ENCODE results near the gene OCA2. TPM values are rescaled to one million over a fixed set of nuclear protein-coding genes. Genes with fewer than 3 reads are reported as not detected.

Gene OCA2
- total and polyA plus RNA-seq, 7 donors, result 0.36 to 0.41 TPM; not detected in 5

GRCh38 chr15:27983496-27983895, 115.6 kb downstream of the OCA2 start:
- no peak overlapping the region for H3K27ac ChIP-seq
- no peaks in the 10 kb centered on the region for H3K4me1 ChIP-seq
- H3K36me3 ChIP-seq, result no peaks in the 10 kb centered on the region
- 91 to 95% methylated on average over 9 of the region's 9 CpGs for WGBS, 2 donors
- H3K4me3 ChIP-seq, result no peak overlapping the region
- intact Hi-C loops (cut with DNase I), result no loop called here
- H3K27me3 ChIP-seq, result no peaks in the 10 kb centered on the region
- no peak for TF ChIP-seq CTCF (IDR thresholded peaks at IDR 0.05)
- no peak for TF ChIP-seq POLR2A (IDR thresholded peaks at IDR 0.05)
- no peak for TF ChIP-seq POLR2AphosphoS5 (IDR thresholded peaks at IDR 0.05)
- H3K9me3 ChIP-seq, result no peaks in the 10 kb centered on the region
- DNase-seq, result no peak

GRCh38 chr15:27977696-27978095, 121.4 kb downstream of the OCA2 start:
- Histone ChIP-seq H3K36me3 (no peaks in the 10 kb centered on the region), H3K27me3 (no peaks in the 10 kb centered on the region), H3K9me3 (peaks cover 0 to 3% (median 0%) of the 10 kb centered on the region in 4 donors), H3K4me3 (no peak overlapping the region), H3K27ac (no peak overlapping the region), H3K4me1 (no peaks in the 10 kb centered on the region)
- no peak for DNase-seq
- TF ChIP-seq EP300 (IDR thresholded peaks at IDR 0.05) (no peak), POLR2A (IDR thresholded peaks at IDR 0.05) (no peak), POLR2AphosphoS5 (IDR thresholded peaks at IDR 0.05) (no peak), CTCF (IDR thresholded peaks at IDR 0.05) (no peak)
- intact Hi-C loops (cut with DNase I), result no loop called here
- 80 to 82% methylated on average over 4 of the region's 4 CpGs for WGBS, 2 donors

- Histone ChIP-seq H3K4me1 (no peaks in the 10 kb centered on the region), H3K9me3 (peaks cover 0 to 6% (median 2%) of the 10 kb centered on the region in 4 donors), H3K36me3 (no peaks in the 10 kb centered on the region), H3K27ac (no peak overlapping the region), H3K27me3 (no peaks in the 10 kb centered on the region), H3K4me3 (no peak overlapping the region)
- TF ChIP-seq POLR2A (IDR thresholded peaks at IDR 0.05), result no peak
- TF ChIP-seq POLR2AphosphoS5 (IDR thresholded peaks at IDR 0.05), result no peak
- no peak for TF ChIP-seq CTCF (IDR thresholded peaks at IDR 0.05)
- no peak for TF ChIP-seq EP300 (IDR thresholded peaks at IDR 0.05)
- intact Hi-C loops (cut with DNase I), result no loop called here
- DNase-seq, result no peak
Measured at GRCh38 chr15:27973886-27974285, 125.2 kb downstream of the OCA2 start.

DNA sequence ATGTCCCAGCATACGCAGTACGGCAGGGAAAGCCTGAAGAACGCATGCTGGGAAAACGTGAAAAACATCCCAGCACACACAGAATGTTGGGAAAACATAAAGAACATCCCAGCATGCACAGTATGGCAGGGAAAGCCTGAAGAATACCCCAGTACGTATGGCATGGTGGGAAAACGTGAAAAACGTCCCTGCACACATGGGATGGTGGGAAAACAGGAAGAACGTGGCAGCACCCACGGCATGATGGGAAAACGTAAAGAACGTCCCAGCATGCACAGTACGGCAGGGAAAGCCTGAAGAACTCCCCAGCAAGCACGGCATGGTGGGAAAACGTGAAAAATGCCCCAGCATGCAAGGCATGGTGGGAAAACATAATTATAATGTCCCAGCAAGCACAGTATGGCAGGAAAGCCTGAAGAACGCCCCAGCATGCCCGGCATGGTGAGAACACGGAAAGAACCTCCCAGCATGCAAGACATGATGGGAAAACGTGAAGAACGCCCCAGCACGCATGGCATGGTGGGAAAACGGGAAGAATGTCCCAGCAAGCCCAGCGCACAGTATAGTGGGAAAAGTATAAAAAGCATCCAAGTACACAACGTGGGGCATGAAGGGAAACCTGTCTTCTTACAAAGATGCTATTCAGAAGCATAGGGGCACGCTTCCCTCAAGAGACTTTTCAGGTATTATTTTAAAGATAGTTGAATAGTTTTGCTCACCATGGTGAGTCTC, 128.3 kb downstream of the OCA2 start:
- no peak for DNase-seq
- H3K27ac ChIP-seq, result no peak overlapping the region
- 86 to 91% methylated on average over 24 of the region's 24 CpGs for WGBS, 2 donors
- no peaks in the 10 kb centered on the region for H3K27me3 ChIP-seq
- intact Hi-C loops (cut with DNase I), result no loop called here
- peaks cover 0 to 6% (median 0%) of the 10 kb centered on the region in 4 donors for H3K9me3 ChIP-seq
- no peak overlapping the region for H3K4me3 ChIP-seq
- TF ChIP-seq POLR2A (IDR thresholded peaks at IDR 0.05), result no peak
- no peak for TF ChIP-seq POLR2AphosphoS5 (IDR thresholded peaks at IDR 0.05)
- no peak for TF ChIP-seq EP300 (IDR thresholded peaks at IDR 0.05)
- no peak for TF ChIP-seq CTCF (IDR thresholded peaks at IDR 0.05)
- H3K4me1 ChIP-seq, result no peaks in the 10 kb centered on the region
- H3K36me3 ChIP-seq, result no peaks in the 10 kb centered on the region

DNA sequence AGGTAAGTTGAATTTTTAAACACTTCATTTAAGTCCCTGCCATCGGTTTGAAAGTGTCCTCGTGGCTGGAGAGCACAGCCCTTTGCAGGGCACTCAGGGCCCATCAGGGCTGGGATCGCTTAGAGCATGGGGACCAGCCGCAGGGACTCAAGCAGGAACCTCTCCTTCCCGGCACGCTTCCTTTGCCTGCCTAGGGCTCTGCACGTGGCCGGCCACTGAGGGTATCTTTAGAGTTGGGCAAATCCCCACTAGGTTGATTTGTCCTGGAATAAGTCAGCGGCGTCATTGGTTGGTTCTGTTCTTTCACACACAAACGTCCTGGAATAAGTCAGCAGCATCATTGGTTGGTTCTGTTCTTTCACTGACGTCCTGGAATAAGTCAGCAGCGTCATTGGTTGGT, 131.6 kb downstream of the OCA2 start:
- TF ChIP-seq CTCF (IDR thresholded peaks at IDR 0.05), result no peak
- WGBS, 2 donors, result 82 to 87% methylated on average over 13 of the region's 13 CpGs
- H3K27me3 ChIP-seq, result no peaks in the 10 kb centered on the region

More for the DNA sequence above, 131.6 kb downstream of the OCA2 start:
- no peaks in the 10 kb centered on the region for H3K36me3 ChIP-seq
- no peak overlapping the region for H3K4me3 ChIP-seq
- no peaks in the 10 kb centered on the region for H3K4me1 ChIP-seq
- H3K9me3 ChIP-seq, result peaks cover 0 to 6% (median 0%) of the 10 kb centered on the region in 4 donors
- intact Hi-C loops (cut with DNase I), result no loop called here
- DNase-seq, result no peak
- H3K27ac ChIP-seq, result no peak overlapping the region
